ENCODE results near the gene CLCN7. TPM values are rescaled to one million over a fixed set of nuclear protein-coding genes. Genes with fewer than 3 reads are reported as not detected.

Gene CLCN7
- total and polyA plus RNA-seq, 2 experiments from 2014 or later, result 17.4 to 53.8 TPM

GRCh38 chr16:1499756-1500464 lies 25.1 kb upstream of the CLCN7 start:
- ATAC-seq (no peak), DNase-seq (ENCODE audit: low spot score) (no peak)
- Histone ChIP-seq H3K27ac (ENCODE audit: low read depth) (no peak overlapping the region), H3K27me3 (ENCODE audit: insufficient read depth) (no peaks in the 10 kb centered on the region), H4K20me1 (replicated peaks; ENCODE audit: insufficient read depth) (no peaks in the 10 kb centered on the region), H3K4me2 (no peak overlapping the region), H2AFZ (no peak overlapping the region), H3K4me1 (ENCODE audit: insufficient read depth) (no peaks in the 10 kb centered on the region), H3K4me3 (no peak overlapping the region), H3K36me3 (ENCODE audit: insufficient read depth) (peaks cover 12% of the 10 kb centered on the region), H3F3A (replicated peaks; ENCODE audit: low read depth) (no peaks in the 10 kb centered on the region), H3K79me2 (replicated peaks; ENCODE audit: insufficient read depth) (no peaks in the 10 kb centered on the region), H3K9me2 (ENCODE audit: insufficient read depth) (no peaks in the 10 kb centered on the region)
- Mint-ChIP-seq H3K36me3 (ENCODE audit: low read depth) (peaks cover 38% of the 10 kb centered on the region), H3K27me3 (ENCODE audit: insufficient read depth, low read depth, poor library complexity) (peaks cover 6% of the 10 kb centered on the region), H3K27ac (no peak overlapping the region), H3K4me3 (no peak overlapping the region), H3K4me1 (no peaks in the 10 kb centered on the region), H3K9me3 (no peaks in the 10 kb centered on the region)
- TF ChIP-seq ETS1 (IDR thresholded peaks at IDR 0.05), result no peak
- no peak for TF ChIP-seq CREB1 (CRISPR knock-in tag; IDR thresholded peaks at IDR 0.05; ENCODE audit: low read depth)
- TF ChIP-seq EZH2phosphoT487 (IDR thresholded peaks at IDR 0.05; ENCODE audit: unreplicated experiment), result no peak
- no peak for TF ChIP-seq STAT1 (IDR thresholded peaks at IDR 0.05; ENCODE audit: unreplicated experiment)
- TF ChIP-seq JUNB (IDR thresholded peaks at IDR 0.05; ENCODE audit: unreplicated experiment), result no peak
- TF ChIP-seq REST (IDR thresholded peaks at IDR 0.05; ENCODE audit: unreplicated experiment), result no peak

GRCh38 chr16:1498899-1499676 lies 24.3 kb upstream of the CLCN7 start:
- H3K4me3 Mint-ChIP-seq, result no peak overlapping the region
- H3K27me3 ChIP-seq (ENCODE audit: insufficient read depth), result no peaks in the 10 kb centered on the region
- peaks cover 12% of the 10 kb centered on the region for H3K36me3 ChIP-seq (ENCODE audit: insufficient read depth)
- no peaks in the 10 kb centered on the region for H3F3A ChIP-seq (replicated peaks; ENCODE audit: low read depth)
- no peaks in the 10 kb centered on the region for H3K4me1 ChIP-seq (ENCODE audit: insufficient read depth)
- H3K79me2 ChIP-seq (replicated peaks; ENCODE audit: insufficient read depth), result no peaks in the 10 kb centered on the region
- H3K36me3 Mint-ChIP-seq (ENCODE audit: low read depth), result peaks cover 46% of the 10 kb centered on the region
- H2AFZ ChIP-seq, result no peak overlapping the region
- ATAC-seq, result no peak
- H3K4me3 ChIP-seq, result no peak overlapping the region
- no peak overlapping the region for H3K27ac ChIP-seq (ENCODE audit: low read depth)
- H3K27me3 Mint-ChIP-seq (ENCODE audit: insufficient read depth, low read depth, poor library complexity), result peaks cover 6% of the 10 kb centered on the region
- H4K20me1 ChIP-seq (replicated peaks; ENCODE audit: insufficient read depth), result no peaks in the 10 kb centered on the region
- no peaks in the 10 kb centered on the region for H3K9me3 Mint-ChIP-seq
- H3K4me1 Mint-ChIP-seq, result no peaks in the 10 kb centered on the region
- H3K4me2 ChIP-seq, result no peak overlapping the region
- H3K9me2 ChIP-seq (ENCODE audit: insufficient read depth), result no peaks in the 10 kb centered on the region
- H3K27ac Mint-ChIP-seq, result no peak overlapping the region
- DNase-seq (ENCODE audit: low spot score), result no peak
- TF ChIP-seq ZNF331 (CRISPR knock-in tag; IDR thresholded peaks at IDR 0.05; ENCODE audit: low read depth) (no peak), ZNF114 (CRISPR knock-in tag; IDR thresholded peaks at IDR 0.05) (no peak), ZNF462 (CRISPR knock-in tag; IDR thresholded peaks at IDR 0.05) (no peak), EZH2phosphoT487 (IDR thresholded peaks at IDR 0.05; ENCODE audit: unreplicated experiment) (no peak)

All from GM23338 (cell line).